Right lobe of liver (tissue), 6 donors: ENCODE measurements around the gene MLLT1. TPM values are rescaled to one million over a fixed set of nuclear protein-coding genes. Genes with fewer than 3 reads are reported as not detected.

Experiments
- ATAC-seq, 4 donors: fragments of 200-7000 bp; cut with Tn5 transposase; one replicate each; pipeline ENCODE4 v1.9.1; 2020; ENCODE audit warnings: mild to moderate bottlenecking in 4 of 4, moderate library complexity in 4 of 4
- DNase-seq, 3 donors: peaks; one replicate each; pipeline ENCODE4 v3.0.0-alpha.2; 2020
- H3K27ac ChIP-seq, 3 donors: fragments of 200-600 bp; one replicate each; pipeline ENCODE4 v1.8.0; 2022
- H3K27me3 ChIP-seq, 2 donors: fragments of 200-600 bp; one replicate each; pipeline ENCODE4 v1.8.0; 2022
- H3K36me3 ChIP-seq, 4 donors: fragments of 200-600 bp; sonication (generic) in 1 of 4; one replicate each; pipeline versions ENCODE4 v1.5.1 to v1.8.0; 2017 to 2022; ENCODE audit warnings: control low read depth in 1 of 4
- H3K4me1 ChIP-seq, 4 donors: fragments of 200-600 bp; sonication (generic) in 1 of 4; one replicate each; pipeline versions ENCODE4 v1.5.1 to v1.8.0; 2017 to 2022; ENCODE audit warnings: control low read depth in 1 of 4
- H3K4me3 ChIP-seq, 3 donors: fragments of 200-600 bp; one replicate each; pipeline ENCODE4 v1.8.0; 2022
- H3K9me3 ChIP-seq, 4 donors: fragments of 200-600 bp; sonication (generic) in 1 of 4; one replicate each; pipeline versions ENCODE4 v1.5.1 to v1.8.0; 2017 to 2022; ENCODE audit warnings: control low read depth in 1 of 4
- POLR2A ChIP-seq: fragments of 450-650 bp; IDR thresholded peaks from one replicate; pipeline ENCODE4 v1.6.1; 2017; ENCODE audit warnings: antibody characterized with exemption, mild to moderate bottlenecking
- WGBS: methylation state at CpG from one replicate; pipeline ENCODE4 v1.1.6; 2018; ENCODE audit warnings: low coverage, low lambda C conversion rate; ENCODE audit not compliant: insufficient coverage; ENCODE audit errors: missing lambda C conversion rate; 5-methylcytosine and 5-hydroxymethylcytosine counted together
- intact Hi-C, 2 donors: fragments of 100-400 bp; cut with DNase I; formaldehyde crosslinking; loops; one replicate each; pipeline versions ENCODE4 v1.11.2 to v1.14.1; 2022
- total RNA-seq, 6 experiments: library from RNA; depleted of rRNA in 2 of 6; stranded (reverse); fragments of >200 nt in 2 of 6; fragmentation: NEBNext Ultra II Directional in 3 of 6; extraction: Animal tissue kit (Norgen Biotek cat#: 25700) in 3 of 6; gene quantifications; one replicate each; pipeline versions ENCODE4 v1.1.0 to v1.2.4, GENCODE V29; 2016 to 2023
- TF ChIP-seq, protein P1 (sequence below), 4 donors: fragments of 200-600 bp in 3 of 4; fragments of 450-650 bp in 1 of 4; IDR thresholded peaks; one replicate each; pipeline versions ENCODE4 v1.5.1 to v1.8.0; 2016 to 2022; ENCODE audit warnings: antibody characterized with exemption in 4 of 4, mild to moderate bottlenecking in 2 of 4
- donor health status: DM: no; HTN: yes; CAD: no.
- donor health status: DM: no; HTN: no; CAD: no.
- donor health status: DM: no; HTN: no; CAD: no.
- donor health status: DM: no; HTN: yes; CAD: no.
- donor health status: DM: no; HTN: yes; CAD: no.

Gene MLLT1
- total RNA-seq, 6 experiments from 2014 or later: 11.3 to 24.3 (median 15.3) TPM

DNA sequence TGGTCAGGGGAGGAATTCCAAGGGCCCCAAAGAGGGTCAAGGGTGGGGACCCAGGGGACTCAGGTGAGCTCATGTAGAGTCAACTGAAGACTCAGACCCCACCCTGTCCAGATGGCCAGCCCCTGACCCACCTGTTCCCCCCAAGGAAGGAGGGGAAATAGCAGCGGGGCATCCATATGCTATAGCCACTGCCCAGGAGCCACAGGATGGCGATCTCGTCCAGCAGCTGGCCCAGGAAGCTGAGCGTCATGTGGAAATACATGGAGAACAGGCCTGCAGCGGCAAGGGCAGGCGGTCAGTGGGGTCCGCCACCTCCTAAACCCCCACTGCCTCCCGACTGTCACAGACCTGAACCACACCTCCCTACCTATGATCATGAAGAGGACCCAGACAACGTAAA lies 32.2 kb upstream of the MLLT1 start:
- ATAC-seq (no peak), DNase-seq (no peak)
- no peaks in the 10 kb centered on the region for H3K4me1 ChIP-seq
- intact Hi-C loops: no loop called here
- no peaks in the 10 kb centered on the region for H3K9me3 ChIP-seq
- TF ChIP-seq, protein P1, sequence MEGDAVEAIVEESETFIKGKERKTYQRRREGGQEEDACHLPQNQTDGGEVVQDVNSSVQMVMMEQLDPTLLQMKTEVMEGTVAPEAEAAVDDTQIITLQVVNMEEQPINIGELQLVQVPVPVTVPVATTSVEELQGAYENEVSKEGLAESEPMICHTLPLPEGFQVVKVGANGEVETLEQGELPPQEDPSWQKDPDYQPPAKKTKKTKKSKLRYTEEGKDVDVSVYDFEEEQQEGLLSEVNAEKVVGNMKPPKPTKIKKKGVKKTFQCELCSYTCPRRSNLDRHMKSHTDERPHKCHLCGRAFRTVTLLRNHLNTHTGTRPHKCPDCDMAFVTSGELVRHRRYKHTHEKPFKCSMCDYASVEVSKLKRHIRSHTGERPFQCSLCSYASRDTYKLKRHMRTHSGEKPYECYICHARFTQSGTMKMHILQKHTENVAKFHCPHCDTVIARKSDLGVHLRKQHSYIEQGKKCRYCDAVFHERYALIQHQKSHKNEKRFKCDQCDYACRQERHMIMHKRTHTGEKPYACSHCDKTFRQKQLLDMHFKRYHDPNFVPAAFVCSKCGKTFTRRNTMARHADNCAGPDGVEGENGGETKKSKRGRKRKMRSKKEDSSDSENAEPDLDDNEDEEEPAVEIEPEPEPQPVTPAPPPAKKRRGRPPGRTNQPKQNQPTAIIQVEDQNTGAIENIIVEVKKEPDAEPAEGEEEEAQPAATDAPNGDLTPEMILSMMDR (IDR thresholded peaks at IDR 0.05): no peak
- no peak for TF ChIP-seq POLR2A
- H3K27ac ChIP-seq: no peak overlapping the region
- H3K36me3 ChIP-seq: no peaks in the 10 kb centered on the region
- WGBS: 57% methylated on average over 6 of the region's 9 CpGs
- no peaks in the 10 kb centered on the region for H3K27me3 ChIP-seq
- no peak overlapping the region for H3K4me3 ChIP-seq

GRCh38 chr19:6298413-6298812 lies 18.6 kb upstream of the MLLT1 start:
- Histone ChIP-seq H3K4me3 (no peak overlapping the region), H3K36me3 (no peaks in the 10 kb centered on the region), H3K27me3 (no peaks in the 10 kb centered on the region), H3K27ac (no peak overlapping the region), H3K9me3 (peaks cover 0 to 5% (median 0%) of the 10 kb centered on the region in 4 donors), H3K4me1 (no peaks in the 10 kb centered on the region)
- DNase-seq: no peak
- peak in 1 of 4 donors; percentile 27 for ATAC-seq
- intact Hi-C loops: loop anchor here (5.0 to 10.0 kb wide), 3 partner anchors 76 to 134 kb away; no protein-coding TSS in a partner anchor
- no CpG with 5 or more reads among the region's 5 CpGs for WGBS
- no peak for TF ChIP-seq POLR2A
- TF ChIP-seq, protein P1 (IDR thresholded peaks at IDR 0.05): no peak

DNA sequence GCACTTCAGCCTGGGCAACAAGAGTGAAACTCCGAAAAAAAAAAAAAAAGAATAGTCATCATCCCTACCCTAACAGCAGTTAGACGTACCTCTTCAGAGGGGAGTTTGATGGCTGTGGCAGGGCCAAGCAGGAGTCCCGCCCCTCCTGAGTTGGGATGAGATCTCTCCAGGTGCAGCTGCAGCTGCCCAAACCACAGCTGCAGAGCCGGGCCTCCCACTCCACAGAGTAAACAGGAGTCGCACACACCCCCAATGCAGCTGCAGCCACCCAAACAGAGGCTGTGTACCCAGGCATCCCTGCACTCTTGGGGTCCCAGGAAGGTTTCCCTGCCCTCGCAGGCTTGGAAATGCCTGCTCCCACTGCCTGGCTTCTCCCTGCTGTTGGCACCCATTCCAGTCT lies 17.4 kb upstream of the MLLT1 start:
- TF ChIP-seq, protein P1 (IDR thresholded peaks at IDR 0.05): no peak
- no peak for TF ChIP-seq POLR2A
- Histone ChIP-seq H3K9me3 (peaks cover 0 to 7% (median under 1%) of the 10 kb centered on the region in 4 donors), H3K27ac (no peak overlapping the region), H3K4me3 (no peak overlapping the region), H3K36me3 (no peaks in the 10 kb centered on the region), H3K27me3 (no peaks in the 10 kb centered on the region), H3K4me1 (no peaks in the 10 kb centered on the region)
- intact Hi-C loops: loop anchor here (5.0 to 10.0 kb wide), 3 partner anchors 75 to 132 kb away; no protein-coding TSS in a partner anchor
- ATAC-seq (peak in 1 of 4 donors; percentile 17), DNase-seq (no peak)
- no CpG with 5 or more reads among the region's 6 CpGs for WGBS

GRCh38 chr19:6292006-6292405 lies 12.2 kb upstream of the MLLT1 start:
- WGBS: 54% methylated on average over 4 of the region's 4 CpGs
- ATAC-seq (no peak), DNase-seq (no peak)
- Histone ChIP-seq H3K36me3 (no peaks in the 10 kb centered on the region), H3K27me3 (no peaks in the 10 kb centered on the region), H3K9me3 (peaks cover 0 to 18% (median 4%) of the 10 kb centered on the region in 4 donors), H3K4me3 (no peak overlapping the region), H3K27ac (no peak overlapping the region), H3K4me1 (no peaks in the 10 kb centered on the region)
- TF ChIP-seq POLR2A: no peak
- TF ChIP-seq, protein P1 (IDR thresholded peaks at IDR 0.05): no peak
- intact Hi-C loops: loop anchor here in 1 of 2 donors (10.0 kb wide), 1 partner anchor 127 kb away; no protein-coding TSS in a partner anchor

DNA sequence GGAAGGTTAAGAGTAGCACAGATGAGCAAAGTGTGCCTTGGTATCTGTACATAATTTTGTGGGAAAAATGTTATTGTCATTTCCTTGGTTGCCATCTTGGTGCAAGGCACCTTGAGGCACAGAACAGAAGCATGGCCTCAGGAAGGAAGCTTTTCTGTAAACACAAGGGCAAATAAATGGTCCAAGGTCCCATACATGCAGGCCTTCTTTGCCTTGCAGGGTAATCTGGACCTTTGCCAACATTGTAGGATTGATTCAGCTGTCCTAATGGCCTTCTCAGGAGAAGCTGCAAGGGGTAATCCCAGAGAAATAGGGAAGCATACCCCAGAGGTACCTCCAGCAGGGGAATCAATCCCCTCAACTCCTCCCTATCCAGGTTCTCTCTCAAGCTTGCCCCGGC lies 9.0 kb upstream of the MLLT1 start:
- Histone ChIP-seq H3K27ac (no peak overlapping the region), H3K27me3 (no peaks in the 10 kb centered on the region), H3K9me3 (peaks cover 0 to 15% (median 4%) of the 10 kb centered on the region in 4 donors), H3K4me3 (no peak overlapping the region), H3K4me1 (no peaks in the 10 kb centered on the region), H3K36me3 (no peaks in the 10 kb centered on the region)
- no peak for TF ChIP-seq POLR2A
- TF ChIP-seq, protein P1 (IDR thresholded peaks at IDR 0.05): no peak
- intact Hi-C loops: no loop called here
- DNase-seq (no peak), ATAC-seq (no peak)
- 100% methylated on average over 1 of the region's 1 CpG for WGBS
